Fibroblast of lung (primary cell): ENCODE results near the gene FAM120AOS. TPM values are rescaled to one million over a fixed set of nuclear protein-coding genes. Genes with fewer than 3 reads are reported as not detected.

Source experiments
- DNase-seq, 2 donors: peaks; one replicate each; pipeline versions ENCODE4 v3.0.0 to v3.0.0-alpha.2; 2010; ENCODE audit warnings: low read depth in 2 of 2
- H2AFZ ChIP-seq: 2 replicates; pipeline ENCODE4 v1.5.1; 2012; ENCODE audit warnings: low read length, control low read depth, inconsistent platforms
- H3K27ac ChIP-seq: 2 replicates; pipeline ENCODE4 v1.5.1; 2011; ENCODE audit warnings: low read length, control low read depth; ENCODE audit not compliant: insufficient read depth
- H3K27me3 ChIP-seq: 2 replicates; pipeline ENCODE4 v1.5.1; 2011; ENCODE audit warnings: mild to moderate bottlenecking, low read length; ENCODE audit not compliant: control insufficient read depth, insufficient read depth
- H3K36me3 ChIP-seq: 2 replicates; pipeline ENCODE4 v1.5.1; 2011; ENCODE audit warnings: low read length; ENCODE audit not compliant: control insufficient read depth, insufficient read depth
- H3K4me1 ChIP-seq: 2 replicates; pipeline ENCODE4 v1.5.1; 2011; ENCODE audit warnings: low read length; ENCODE audit not compliant: control insufficient read depth, insufficient read depth; ENCODE audit errors: extremely low read depth
- H3K4me2 ChIP-seq: 2 replicates; pipeline ENCODE4 v1.5.1; 2011; ENCODE audit warnings: low read length, control low read depth; ENCODE audit not compliant: insufficient read depth; ENCODE audit errors: extremely low read depth
- H3K4me3 ChIP-seq, 4 experiments: fragments of 200-600 bp in 1 of 4; sonication (generic) in 1 of 4; replicated peaks in 1 of 4; 2 replicates each; pipeline ENCODE4 v1.5.1; 2011 to 2016; ENCODE audit warnings: low read length in 4 of 4, low read depth in 3 of 4, mild to moderate bottlenecking in 3 of 4, control low read depth in 2 of 4, inconsistent platforms in 1 of 4, mixed read lengths in 1 of 4; ENCODE audit not compliant: insufficient read depth in 1 of 4; ENCODE audit errors: control extremely low read depth in 1 of 4
- H3K79me2 ChIP-seq: 2 replicates; pipeline ENCODE4 v1.5.1; 2012; ENCODE audit warnings: mild to moderate bottlenecking, low read length, inconsistent platforms; ENCODE audit not compliant: control insufficient read depth, insufficient read depth
- H3K9ac ChIP-seq: 2 replicates; pipeline ENCODE4 v1.5.1; 2011; ENCODE audit warnings: mild to moderate bottlenecking, low read length, control low read depth; ENCODE audit not compliant: insufficient read depth
- H3K9me3 ChIP-seq: 2 replicates; pipeline ENCODE4 v1.5.1; 2012; ENCODE audit warnings: low read depth, low read length; ENCODE audit not compliant: control insufficient read depth, insufficient read depth
- H4K20me1 ChIP-seq: 2 replicates; pipeline ENCODE4 v1.5.1; 2011; ENCODE audit warnings: low read length; ENCODE audit not compliant: control insufficient read depth, insufficient read depth; ENCODE audit errors: extremely low read depth
- CTCF ChIP-seq, 2 donors: IDR thresholded peaks in 1 of 2; conservative IDR thresholded peaks in 1 of 2; 1 replicate in 1 of 2; 2 replicates in 1 of 2; pipeline ENCODE4 v1.5.1; 2011 to 2012; ENCODE audit warnings: low read length in 2 of 2, control low read depth in 1 of 2, inconsistent platforms in 1 of 2, low read depth in 1 of 2, mild to moderate bottlenecking in 1 of 2
- EZH2 ChIP-seq: IDR thresholded peaks from 2 replicates; pipeline ENCODE4 v1.5.1; 2012; ENCODE audit warnings: low read length, control low read depth, mild to moderate bottlenecking; ENCODE audit errors: missing control alignments
- polyA plus RNA-seq, 2 donors: library from polyadenylated mRNA; depleted of rRNA in 1 of 2; stranded (reverse) in 1 of 2; unstranded in 1 of 2; fragments of >200 nt; gene quantifications; 2 replicates each; pipeline ENCODE4 v1.2.1, GENCODE V29; 2011 to 2012; ENCODE audit warnings: missing spikeins in 1 of 2
- total RNA-seq: library from RNA; depleted of rRNA; stranded (reverse); fragments of >200 nt; gene quantifications from 2 replicates; pipeline ENCODE4 v1.2.1, GENCODE V29; 2014

Gene FAM120AOS
- total and polyA plus RNA-seq, 2 donors (not counting 1 experiment from before 2014, with no cell fraction given): 38.8 to 44.1 TPM

- no peak overlapping the region for H3K4me3 ChIP-seq
These were observed 38.1 kb downstream of the FAM120AOS start for GRCh38 chr9:93415176-93415690.

GRCh38 chr9:93413530-93413929, 39.9 kb downstream of the FAM120AOS start:
- Histone ChIP-seq H3K4me3 (no peak overlapping the region), H3K4me2 (no peak overlapping the region), H3K4me1 (no peaks in the 10 kb centered on the region), H3K27me3 (no peaks in the 10 kb centered on the region), H4K20me1 (no peaks in the 10 kb centered on the region), H3K36me3 (no peaks in the 10 kb centered on the region), H2AFZ (no peak overlapping the region), H3K79me2 (no peaks in the 10 kb centered on the region), H3K27ac (no peak overlapping the region), H3K9ac (no peak overlapping the region), H3K9me3 (no peaks in the 10 kb centered on the region)
- TF ChIP-seq CTCF (conservative IDR thresholded peaks at IDR 0.05 in 1 of 2, IDR thresholded peaks at IDR 0.05 in 1 of 2; ENCODE audit: low read depth in 1 of 2, low read length in 2 of 2): no peak
- no peak for DNase-seq

More at GRCh38 chr9:93415176-93415690, 38.1 kb downstream of the FAM120AOS start:
- peak in 1 of 2 donors; percentile 12 for DNase-seq
- H3K27me3 ChIP-seq: no peaks in the 10 kb centered on the region
- H3K36me3 ChIP-seq: no peaks in the 10 kb centered on the region
- no peaks in the 10 kb centered on the region for H3K4me1 ChIP-seq
- H3K27ac ChIP-seq: no peak overlapping the region
- TF ChIP-seq EZH2 (no peak), CTCF (conservative IDR thresholded peaks at IDR 0.05 in 1 of 2, IDR thresholded peaks at IDR 0.05 in 1 of 2; ENCODE audit: low read depth in 1 of 2, low read length in 2 of 2) (no peak)
- no peaks in the 10 kb centered on the region for H3K9me3 ChIP-seq
- no peaks in the 10 kb centered on the region for H3K79me2 ChIP-seq
- no peak overlapping the region for H2AFZ ChIP-seq
- H3K4me2 ChIP-seq: no peak overlapping the region
- no peak overlapping the region for H3K9ac ChIP-seq
- no peaks in the 10 kb centered on the region for H4K20me1 ChIP-seq

GRCh38 chr9:93406371-93406770, 47.0 kb downstream of the FAM120AOS start:
- no peak overlapping the region for H3K4me2 ChIP-seq
- H3K4me3 ChIP-seq: no peak overlapping the region
- H3K9me3 ChIP-seq: no peaks in the 10 kb centered on the region
- no peaks in the 10 kb centered on the region for H3K36me3 ChIP-seq
- no peak overlapping the region for H2AFZ ChIP-seq
- H3K4me1 ChIP-seq: no peaks in the 10 kb centered on the region
- H3K27ac ChIP-seq: no peak overlapping the region
- no peaks in the 10 kb centered on the region for H3K79me2 ChIP-seq
- H3K27me3 ChIP-seq: no peaks in the 10 kb centered on the region
- H3K9ac ChIP-seq: no peak overlapping the region
- DNase-seq: no peak
- TF ChIP-seq CTCF (conservative IDR thresholded peaks at IDR 0.05 in 1 of 2, IDR thresholded peaks at IDR 0.05 in 1 of 2; ENCODE audit: low read depth in 1 of 2, low read length in 2 of 2) (no peak), EZH2 (no peak)
- no peaks in the 10 kb centered on the region for H4K20me1 ChIP-seq
